ENCODE measurements around the gene NGLY1. TPM values are rescaled to one million over a fixed set of nuclear protein-coding genes. Genes with fewer than 3 reads are reported as not detected.

The NGLY1 gene
- total RNA-seq, 5 donors from 2014 or later (not counting 1 experiment from before 2014, with no cell fraction given), result 58.6 to 67.0 (median 61.4) TPM

DNA sequence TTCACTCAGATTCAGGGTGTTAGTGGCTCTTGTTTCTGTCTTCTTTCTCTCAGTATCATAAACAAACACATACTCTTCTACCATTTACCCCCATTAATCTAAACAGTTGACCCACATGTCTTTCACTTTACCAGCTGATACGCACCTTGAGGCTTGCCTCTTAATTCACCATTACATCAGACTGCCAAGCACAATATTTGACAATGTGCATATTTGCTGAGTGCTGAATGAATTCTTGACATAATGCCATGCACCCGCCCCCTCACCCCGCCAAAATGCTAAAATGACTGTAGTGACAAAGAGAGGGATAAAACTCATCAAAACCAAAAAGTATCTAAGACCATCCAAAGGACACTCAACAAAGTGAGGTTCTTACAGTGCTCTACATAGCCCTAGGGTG lies 57.4 kb downstream of the NGLY1 start:
- Mint-ChIP-seq H3K36me3 (peaks cover 40% of the 10 kb centered on the region), H3K4me1 (no peaks in the 10 kb centered on the region), H3K27me3 (no peaks in the 10 kb centered on the region), H3K9me3 (no peaks in the 10 kb centered on the region), H3K4me3 (no peak overlapping the region), H3K27ac (peak overlapping the region in 1 of 2 donors; percentile 25)
- H3K36me3 ChIP-seq (ENCODE audit: control insufficient read depth in 2 of 2, extremely low read depth in 1 of 2, insufficient read depth in 1 of 2, low read length in 1 of 2), result peaks cover 0 to 27% of the 10 kb centered on the region in 2 donors
- H3K4me3 ChIP-seq (ENCODE audit: control insufficient read depth in 1 of 2, extremely low read depth in 1 of 2, low read length in 1 of 2), result no peak overlapping the region
- DNase-seq (no peak), ATAC-seq (replicated peaks in 1 of 4) (no peak)
- H3K4me1 ChIP-seq (ENCODE audit: control insufficient read depth in 1 of 2, extremely low read depth in 1 of 2, insufficient read depth in 2 of 2, low read length in 2 of 2), result no peaks in the 10 kb centered on the region
- H3K27me3 ChIP-seq (replicated peaks in 1 of 2; ENCODE audit: control insufficient read depth in 2 of 2, extremely low read depth in 1 of 2, insufficient read depth in 2 of 2, low read length in 1 of 2), result no peaks in the 10 kb centered on the region
- H3K27ac ChIP-seq (ENCODE audit: low read length), result no peak overlapping the region
- ChIA-PET POLR2A (no interaction called here), CTCF (interaction anchor here in 1 of 2 donors (1.1 kb wide), 1 partner anchor 132 kb away, joined by 3 read pairs; no protein-coding TSS in a partner anchor)
- WGBS (ENCODE audit: insufficient coverage), result no CpG with 5 or more reads among the region's 3 CpGs
- H3K9me3 ChIP-seq, result no peaks in the 10 kb centered on the region

DNA sequence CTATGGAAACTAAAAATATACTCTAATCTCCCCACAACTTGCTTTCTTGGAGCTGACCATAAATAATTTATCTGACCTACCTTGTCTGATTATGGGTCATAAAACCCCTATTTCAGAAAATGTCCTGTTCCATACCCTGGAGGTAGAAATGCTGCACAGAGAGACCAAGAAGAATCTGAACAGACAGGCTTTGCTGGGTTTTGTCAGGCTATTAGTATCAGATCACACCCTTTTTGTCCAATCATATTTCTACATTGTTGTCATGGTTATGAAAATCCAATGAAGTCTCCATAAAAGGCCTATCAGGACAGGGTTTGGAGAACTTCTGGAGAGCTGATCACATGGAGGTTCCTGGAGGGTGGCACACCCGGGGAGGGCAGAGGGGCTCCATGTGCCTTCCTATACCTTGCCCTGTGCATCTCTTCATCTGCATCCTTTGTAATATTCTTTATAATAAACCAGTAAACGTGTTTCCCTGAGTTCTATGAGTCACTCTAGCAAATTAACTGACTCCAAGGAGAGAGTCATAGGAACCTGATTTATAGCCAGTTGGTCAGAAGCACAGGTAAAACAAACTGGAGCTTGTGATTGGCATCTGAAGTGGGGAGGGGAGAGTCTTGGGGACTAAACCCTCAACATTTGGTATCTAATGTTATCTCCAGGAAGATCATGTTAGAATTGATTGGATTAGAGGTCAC lies 58.1 kb downstream of the NGLY1 start:
- Mint-ChIP-seq H3K36me3 (peaks cover 40% of the 10 kb centered on the region), H3K4me3 (no peak overlapping the region), H3K27ac (no peak overlapping the region), H3K27me3 (no peaks in the 10 kb centered on the region), H3K9me3 (no peaks in the 10 kb centered on the region), H3K4me1 (no peaks in the 10 kb centered on the region)
- ChIA-PET POLR2A (no interaction called here), CTCF (no interaction called here)
- Histone ChIP-seq H3K27me3 (replicated peaks in 1 of 2; ENCODE audit: control insufficient read depth in 2 of 2, extremely low read depth in 1 of 2, insufficient read depth in 2 of 2, low read length in 1 of 2) (no peaks in the 10 kb centered on the region), H3K4me1 (ENCODE audit: control insufficient read depth in 1 of 2, extremely low read depth in 1 of 2, insufficient read depth in 2 of 2, low read length in 2 of 2) (no peaks in the 10 kb centered on the region), H3K4me3 (ENCODE audit: control insufficient read depth in 1 of 2, extremely low read depth in 1 of 2, low read length in 1 of 2) (no peak overlapping the region), H3K27ac (ENCODE audit: low read length) (no peak overlapping the region), H3K36me3 (ENCODE audit: control insufficient read depth in 2 of 2, extremely low read depth in 1 of 2, insufficient read depth in 1 of 2, low read length in 1 of 2) (peaks cover 0 to 25% of the 10 kb centered on the region in 2 donors), H3K9me3 (no peaks in the 10 kb centered on the region)
- ATAC-seq (replicated peaks in 1 of 4) (no peak), DNase-seq (no peak)
- no CpG with 5 or more reads among the region's 2 CpGs for WGBS (ENCODE audit: insufficient coverage)

DNA sequence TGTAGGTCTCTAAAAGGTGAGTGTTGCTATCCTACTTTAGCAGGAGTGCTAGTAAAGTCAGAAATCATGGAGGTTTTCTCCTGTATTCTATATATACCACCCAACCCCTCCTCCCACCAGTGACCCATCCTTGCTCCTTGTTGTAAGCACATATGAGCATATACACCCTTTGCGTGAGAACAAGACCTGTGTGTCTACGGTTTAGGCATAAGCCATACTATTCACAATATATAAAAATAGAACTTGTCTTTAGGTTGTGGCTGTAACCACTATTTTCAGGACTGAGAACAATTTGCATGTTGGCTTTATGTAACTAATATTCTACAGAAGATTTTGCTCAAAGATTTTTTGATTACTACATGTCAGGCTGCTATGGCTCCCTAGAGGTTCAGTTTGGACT lies 59.4 kb downstream of the NGLY1 start:
- no peaks in the 10 kb centered on the region for H3K27me3 Mint-ChIP-seq
- CTCF ChIA-PET, result no interaction called here
- no peaks in the 10 kb centered on the region for H3K9me3 Mint-ChIP-seq
- DNase-seq (no peak), ATAC-seq (replicated peaks in 1 of 4) (no peak)
- WGBS (ENCODE audit: insufficient coverage), result no CpG with 5 or more reads among the region's 2 CpGs
- Histone ChIP-seq H3K27me3 (replicated peaks in 1 of 2; ENCODE audit: control insufficient read depth in 2 of 2, extremely low read depth in 1 of 2, insufficient read depth in 2 of 2, low read length in 1 of 2) (no peaks in the 10 kb centered on the region), H3K36me3 (ENCODE audit: control insufficient read depth in 2 of 2, extremely low read depth in 1 of 2, insufficient read depth in 1 of 2, low read length in 1 of 2) (peaks cover 0 to 21% of the 10 kb centered on the region in 2 donors), H3K27ac (ENCODE audit: low read length) (no peak overlapping the region), H3K9me3 (no peaks in the 10 kb centered on the region), H3K4me1 (ENCODE audit: control insufficient read depth in 1 of 2, extremely low read depth in 1 of 2, insufficient read depth in 2 of 2, low read length in 2 of 2) (no peaks in the 10 kb centered on the region), H3K4me3 (ENCODE audit: control insufficient read depth in 1 of 2, extremely low read depth in 1 of 2, low read length in 1 of 2) (no peak overlapping the region)
- POLR2A ChIA-PET, result no interaction called here
- no peak overlapping the region for H3K4me3 Mint-ChIP-seq
- no peaks in the 10 kb centered on the region for H3K4me1 Mint-ChIP-seq
- peaks cover 33% of the 10 kb centered on the region for H3K36me3 Mint-ChIP-seq
- H3K27ac Mint-ChIP-seq, result no peak overlapping the region

DNA sequence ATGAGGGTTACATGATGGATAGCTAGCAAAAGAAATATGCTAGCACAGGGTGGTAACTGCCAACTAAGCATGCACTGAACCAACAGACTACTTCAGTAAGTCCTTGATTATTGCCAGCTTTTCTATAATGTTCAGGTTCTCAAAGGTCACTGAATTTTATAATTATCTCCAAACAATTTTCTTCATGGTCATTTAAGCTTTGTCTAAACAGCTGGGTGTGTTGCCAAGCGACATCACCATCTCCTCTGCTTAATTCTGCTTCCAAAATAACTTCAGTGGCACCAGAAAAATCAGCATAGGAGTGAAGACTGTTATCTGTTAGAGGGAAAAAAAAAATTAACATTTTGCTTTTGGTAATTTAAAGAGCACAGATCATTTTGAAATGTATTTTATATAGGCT lies 63.9 kb downstream of the NGLY1 start:
- Mint-ChIP-seq H3K27ac (no peak overlapping the region), H3K36me3 (peaks cover 8% of the 10 kb centered on the region), H3K27me3 (no peaks in the 10 kb centered on the region), H3K9me3 (peaks cover 0 to 3% (median 3%) of the 10 kb centered on the region in 3 donors), H3K4me3 (no peak overlapping the region), H3K4me1 (no peaks in the 10 kb centered on the region)
- no peaks in the 10 kb centered on the region for H3K27me3 ChIP-seq (replicated peaks in 1 of 2; ENCODE audit: control insufficient read depth in 2 of 2, extremely low read depth in 1 of 2, insufficient read depth in 2 of 2, low read length in 1 of 2)
- ChIA-PET POLR2A (interaction anchor here in 1 of 2 donors (0.7 kb wide), 1 partner anchor 72 kb away, joined by 3 read pairs; no protein-coding TSS in a partner anchor), CTCF (no interaction called here)
- H3K36me3 ChIP-seq (ENCODE audit: control insufficient read depth in 2 of 2, extremely low read depth in 1 of 2, insufficient read depth in 1 of 2, low read length in 1 of 2), result peaks cover 0 to 3% of the 10 kb centered on the region in 2 donors
- H3K9me3 ChIP-seq, result no peaks in the 10 kb centered on the region
- no CpG with 5 or more reads among the region's 1 CpG for WGBS (ENCODE audit: insufficient coverage)
- ATAC-seq (replicated peaks in 1 of 4), result no peak
- H3K4me1 ChIP-seq (ENCODE audit: control insufficient read depth in 1 of 2, extremely low read depth in 1 of 2, insufficient read depth in 2 of 2, low read length in 2 of 2), result no peaks in the 10 kb centered on the region
- H3K4me3 ChIP-seq (ENCODE audit: control insufficient read depth in 1 of 2, extremely low read depth in 1 of 2, low read length in 1 of 2), result no peak overlapping the region
- no peak for DNase-seq
- H3K27ac ChIP-seq (ENCODE audit: low read length), result no peak overlapping the region

DNA sequence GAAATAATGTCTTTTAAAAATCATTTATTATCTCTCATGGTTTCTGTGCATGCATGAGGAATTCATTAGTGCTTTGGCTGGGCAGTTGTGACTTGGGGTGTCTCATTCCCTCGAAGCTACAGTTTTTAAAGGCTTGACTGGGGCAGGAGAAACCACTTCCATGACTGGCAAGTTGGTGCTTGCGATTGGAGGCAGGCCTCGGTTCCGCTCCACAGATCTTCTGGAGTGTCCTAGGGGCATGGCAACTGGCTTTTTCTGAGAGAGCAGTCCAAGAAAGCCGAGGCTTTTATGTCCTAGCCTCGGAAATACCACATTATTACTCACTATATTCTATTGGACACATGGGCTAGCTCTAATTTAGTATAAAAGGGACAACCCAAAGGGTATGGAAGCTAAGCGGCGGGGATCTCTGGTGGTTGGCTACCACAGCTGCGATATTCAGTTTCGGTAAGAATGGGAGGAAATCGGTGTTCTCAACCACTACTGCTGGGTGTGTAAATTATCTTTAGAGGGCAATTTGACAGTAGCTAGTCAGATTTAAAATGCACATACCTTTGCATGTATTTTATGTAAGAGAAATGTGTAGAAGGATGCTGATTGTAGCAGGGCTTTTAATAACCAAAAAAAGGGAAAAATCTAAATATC lies 69.8 kb downstream of the NGLY1 start:
- H3K36me3 Mint-ChIP-seq, result peaks cover 5% of the 10 kb centered on the region
- POLR2A ChIA-PET, result no interaction called here
- H3K9me3 Mint-ChIP-seq, result peaks cover 0 to 3% (median 3%) of the 10 kb centered on the region in 3 donors
- ATAC-seq (replicated peaks in 1 of 4), result no peak
- CTCF ChIA-PET, result no interaction called here
- no peaks in the 10 kb centered on the region for H3K4me1 Mint-ChIP-seq
- H3K27me3 Mint-ChIP-seq, result peaks cover 0 to 11% of the 10 kb centered on the region in 2 donors
- Histone ChIP-seq H3K27me3 (replicated peaks in 1 of 2; ENCODE audit: control insufficient read depth in 2 of 2, extremely low read depth in 1 of 2, insufficient read depth in 2 of 2, low read length in 1 of 2) (peaks cover 0 to 4% of the 10 kb centered on the region in 2 experiments), H3K9me3 (no peaks in the 10 kb centered on the region), H3K4me3 (ENCODE audit: control insufficient read depth in 1 of 2, extremely low read depth in 1 of 2, low read length in 1 of 2) (no peak overlapping the region), H3K36me3 (ENCODE audit: control insufficient read depth in 2 of 2, extremely low read depth in 1 of 2, insufficient read depth in 1 of 2, low read length in 1 of 2) (no peaks in the 10 kb centered on the region), H3K27ac (ENCODE audit: low read length) (no peak overlapping the region), H3K4me1 (ENCODE audit: control insufficient read depth in 1 of 2, extremely low read depth in 1 of 2, insufficient read depth in 2 of 2, low read length in 2 of 2) (no peaks in the 10 kb centered on the region)
- no peak overlapping the region for H3K4me3 Mint-ChIP-seq
- WGBS (ENCODE audit: insufficient coverage), result 76% methylated on average over 5 of the region's 11 CpGs
- DNase-seq, result no peak
- no peak overlapping the region for H3K27ac Mint-ChIP-seq

DNA sequence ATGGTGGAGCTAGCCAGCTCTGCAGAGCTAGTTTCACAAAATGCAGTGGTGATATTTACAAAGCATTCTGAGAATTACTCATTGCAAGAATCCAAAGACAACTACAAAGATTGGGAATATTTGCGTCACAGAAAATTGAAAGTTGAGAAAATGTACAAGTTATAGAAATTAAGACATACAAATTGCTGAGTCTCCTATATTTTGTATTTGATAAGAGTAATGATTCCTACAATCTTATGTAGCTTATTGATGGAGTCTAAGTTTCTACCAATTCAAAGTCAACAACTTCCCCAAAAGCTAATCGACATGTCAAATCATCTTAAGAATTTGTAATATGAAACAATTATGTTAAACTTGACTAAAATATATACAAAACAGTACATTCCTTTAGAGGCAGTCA lies 72.2 kb downstream of the NGLY1 start:
- ChIA-PET POLR2A (interaction anchor here in 1 of 2 donors (0.6 kb wide), 1 partner anchor 50 kb away, joined by 4 read pairs; no protein-coding TSS in a partner anchor), CTCF (interaction anchor here in 1 of 2 donors (0.6 kb wide), 2 partner anchors 28 to 121 kb away, joined by 3 read pairs; no protein-coding TSS in a partner anchor)
- DNase-seq, result no peak
- Histone ChIP-seq H3K36me3 (ENCODE audit: control insufficient read depth in 2 of 2, extremely low read depth in 1 of 2, insufficient read depth in 1 of 2, low read length in 1 of 2) (no peaks in the 10 kb centered on the region), H3K4me1 (ENCODE audit: control insufficient read depth in 1 of 2, extremely low read depth in 1 of 2, insufficient read depth in 2 of 2, low read length in 2 of 2) (no peaks in the 10 kb centered on the region), H3K9me3 (no peaks in the 10 kb centered on the region), H3K27ac (ENCODE audit: low read length) (no peak overlapping the region), H3K4me3 (ENCODE audit: control insufficient read depth in 1 of 2, extremely low read depth in 1 of 2, low read length in 1 of 2) (no peak overlapping the region), H3K27me3 (replicated peaks in 1 of 2; ENCODE audit: control insufficient read depth in 2 of 2, extremely low read depth in 1 of 2, insufficient read depth in 2 of 2, low read length in 1 of 2) (peaks cover 0 to 4% of the 10 kb centered on the region in 2 experiments)
- H3K4me3 Mint-ChIP-seq, result no peak overlapping the region
- WGBS (ENCODE audit: insufficient coverage), result no CpG with 5 or more reads among the region's 2 CpGs
- H3K4me1 Mint-ChIP-seq, result no peaks in the 10 kb centered on the region
- no peak for ATAC-seq (replicated peaks in 1 of 4)
- no peaks in the 10 kb centered on the region for H3K36me3 Mint-ChIP-seq
- peaks cover 0 to 22% of the 10 kb centered on the region in 2 donors for H3K27me3 Mint-ChIP-seq
- H3K27ac Mint-ChIP-seq, result no peak overlapping the region
- H3K9me3 Mint-ChIP-seq, result no peaks in the 10 kb centered on the region
